WERI-Rb-1 (cell line): ENCODE data around the gene MYH15.

Experiments used
- DNase-seq: peaks from one replicate; pipeline ENCODE4 v3.0.0-alpha.2; 2020
- H3K27ac ChIP-seq: fragments of 250-450 bp; sonication (Bioruptor Pico); 2 replicates; pipeline ENCODE4 v1.5.1; 2020; ENCODE audit warnings: mild to moderate bottlenecking, moderate library complexity
- H3K27me3 ChIP-seq: fragments of 250-450 bp; sonication (Bioruptor Pico); 2 replicates; pipeline ENCODE4 v1.5.1; 2021; ENCODE audit warnings: mild to moderate bottlenecking, low read depth, moderate library complexity; ENCODE audit not compliant: insufficient read depth, severe bottlenecking
- H3K36me3 ChIP-seq: fragments of 250-450 bp; sonication (Bioruptor Pico); 2 replicates; pipeline ENCODE4 v1.5.1; 2020; ENCODE audit warnings: mild to moderate bottlenecking, moderate library complexity
- H3K4me3 ChIP-seq: 2 replicates; pipeline ENCODE4 v1.5.1; 2011; ENCODE audit warnings: low read depth, mild to moderate bottlenecking, control low read depth, low read length
- H3K9me3 ChIP-seq: fragments of 250-450 bp; sonication (Bioruptor Pico); 2 replicates; pipeline ENCODE4 v1.5.1; 2021; ENCODE audit warnings: mild to moderate bottlenecking, moderate library complexity; ENCODE audit not compliant: severe bottlenecking
- CTCF ChIP-seq: IDR thresholded peaks from 2 replicates; pipeline ENCODE4 v1.5.1; 2011; ENCODE audit warnings: low read depth, mild to moderate bottlenecking, control low read depth, inconsistent platforms, low read length

MYH15 gene

GRCh38 chr3:108359011-108359410, 151.4 kb downstream of the MYH15 start:
- H3K27ac ChIP-seq: no peak overlapping the region
- H3K4me3 ChIP-seq: no peak overlapping the region
- H3K36me3 ChIP-seq: no peaks in the 10 kb centered on the region
- H3K9me3 ChIP-seq: peaks cover under 1% of the 10 kb centered on the region
- TF ChIP-seq CTCF: no peak
- DNase-seq: no peak
- no peaks in the 10 kb centered on the region for H3K27me3 ChIP-seq

GRCh38 chr3:108357042-108357441, 153.4 kb downstream of the MYH15 start:
- TF ChIP-seq CTCF: no peak
- H3K36me3 ChIP-seq: no peaks in the 10 kb centered on the region
- H3K4me3 ChIP-seq: no peak overlapping the region
- no peaks in the 10 kb centered on the region for H3K27me3 ChIP-seq
- no peaks in the 10 kb centered on the region for H3K9me3 ChIP-seq
- H3K27ac ChIP-seq: no peak overlapping the region
- no peak for DNase-seq

- Histone ChIP-seq H3K27me3 (no peaks in the 10 kb centered on the region), H3K4me3 (no peak overlapping the region), H3K36me3 (no peaks in the 10 kb centered on the region), H3K9me3 (no peaks in the 10 kb centered on the region), H3K27ac (no peak overlapping the region)
- no peak for DNase-seq
- no peak for TF ChIP-seq CTCF
Observed at GRCh38 chr3:108354562-108354961, 155.8 kb downstream of the MYH15 start.

GRCh38 chr3:108352176-108352575, 158.2 kb downstream of the MYH15 start:
- H3K36me3 ChIP-seq: no peaks in the 10 kb centered on the region
- peak; percentile 67 for DNase-seq
- no peak for TF ChIP-seq CTCF
- H3K27ac ChIP-seq: peak overlapping the region; percentile 59
- no peaks in the 10 kb centered on the region for H3K9me3 ChIP-seq
- H3K27me3 ChIP-seq: no peaks in the 10 kb centered on the region
- H3K4me3 ChIP-seq: no peak overlapping the region

- H3K27me3 ChIP-seq: no peaks in the 10 kb centered on the region
- DNase-seq: no peak
- no peaks in the 10 kb centered on the region for H3K36me3 ChIP-seq
- TF ChIP-seq CTCF: no peak
- H3K9me3 ChIP-seq: no peaks in the 10 kb centered on the region
- no peak overlapping the region for H3K27ac ChIP-seq
- no peak overlapping the region for H3K4me3 ChIP-seq
Observed at GRCh38 chr3:108346301-108347227, 163.8 kb downstream of the MYH15 start.
